ENCODE data around the gene PDE6B.

- TF ChIP-seq CTCF (IDR thresholded peaks at IDR 0.05) (no peak), POLR2A (IDR thresholded peaks at IDR 0.05) (no peak)
Observed at GRCh38 chr4:581181-581580, 44.2 kb upstream of the PDE6B start.

All from ovary (tissue), 3 donors.